ENCODE data around the gene PTPRF. TPM values are rescaled to one million over a fixed set of nuclear protein-coding genes. Genes with fewer than 3 reads are reported as not detected.

Gene PTPRF
- total and polyA plus RNA-seq, 3 donors from 2014 or later, result 43.1 to 51.0 (median 45.4) TPM

DNA sequence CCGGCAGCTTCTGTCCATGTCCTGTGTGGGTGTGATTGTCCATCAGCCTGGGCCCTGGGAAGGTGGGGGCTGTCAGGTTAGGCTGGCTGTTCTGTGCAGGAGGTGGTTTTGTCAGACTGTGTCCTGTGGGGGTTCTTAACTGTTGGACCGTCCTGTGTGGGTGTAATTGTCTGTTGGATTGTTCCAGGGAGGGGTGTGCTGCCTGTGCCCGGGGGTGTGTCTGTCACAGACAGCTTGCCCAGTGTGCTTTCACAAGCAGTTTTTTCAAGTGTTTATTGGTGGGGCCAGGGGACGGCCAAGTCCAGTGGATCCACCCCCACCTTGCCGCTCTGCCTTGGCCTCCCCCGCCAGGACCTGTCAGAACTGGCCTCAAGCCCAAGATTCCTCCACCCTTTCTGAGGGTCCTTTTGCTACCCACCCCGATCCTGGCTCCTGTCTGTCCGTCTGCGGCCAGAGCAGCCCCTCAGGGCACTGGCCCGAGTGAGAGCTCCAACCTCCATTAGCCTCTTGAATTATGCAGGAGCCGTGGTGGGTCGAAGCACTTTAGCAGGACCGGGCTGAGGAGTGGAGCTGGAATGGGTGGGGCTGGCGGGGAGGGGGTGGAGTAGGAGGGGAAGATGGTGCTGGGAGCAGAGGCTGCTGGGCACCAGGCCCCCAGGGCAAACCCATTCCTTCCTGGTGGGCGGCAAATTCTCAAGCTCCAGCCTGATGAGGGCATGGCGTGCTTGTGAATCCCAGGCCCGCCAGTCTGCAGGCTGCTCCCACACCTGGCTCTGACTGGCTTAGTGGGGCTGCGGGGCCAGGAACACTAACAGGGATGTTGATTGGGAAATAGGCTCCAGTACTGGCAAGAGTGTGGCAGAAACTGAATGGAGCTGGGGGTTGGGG is 47.2 kb downstream of the PTPRF start:
- no peak for TF ChIP-seq POLR2A (IDR thresholded peaks at IDR 0.05)
- TF ChIP-seq, protein P1, sequence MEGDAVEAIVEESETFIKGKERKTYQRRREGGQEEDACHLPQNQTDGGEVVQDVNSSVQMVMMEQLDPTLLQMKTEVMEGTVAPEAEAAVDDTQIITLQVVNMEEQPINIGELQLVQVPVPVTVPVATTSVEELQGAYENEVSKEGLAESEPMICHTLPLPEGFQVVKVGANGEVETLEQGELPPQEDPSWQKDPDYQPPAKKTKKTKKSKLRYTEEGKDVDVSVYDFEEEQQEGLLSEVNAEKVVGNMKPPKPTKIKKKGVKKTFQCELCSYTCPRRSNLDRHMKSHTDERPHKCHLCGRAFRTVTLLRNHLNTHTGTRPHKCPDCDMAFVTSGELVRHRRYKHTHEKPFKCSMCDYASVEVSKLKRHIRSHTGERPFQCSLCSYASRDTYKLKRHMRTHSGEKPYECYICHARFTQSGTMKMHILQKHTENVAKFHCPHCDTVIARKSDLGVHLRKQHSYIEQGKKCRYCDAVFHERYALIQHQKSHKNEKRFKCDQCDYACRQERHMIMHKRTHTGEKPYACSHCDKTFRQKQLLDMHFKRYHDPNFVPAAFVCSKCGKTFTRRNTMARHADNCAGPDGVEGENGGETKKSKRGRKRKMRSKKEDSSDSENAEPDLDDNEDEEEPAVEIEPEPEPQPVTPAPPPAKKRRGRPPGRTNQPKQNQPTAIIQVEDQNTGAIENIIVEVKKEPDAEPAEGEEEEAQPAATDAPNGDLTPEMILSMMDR (IDR thresholded peaks at IDR 0.05), result no peak
- 87 to 91% methylated on average over 10 to 18 of the region's 18 CpGs for WGBS, 2 donors
- H3K4me1 ChIP-seq, result no peaks in the 10 kb centered on the region
- H3K27me3 ChIP-seq, result no peaks in the 10 kb centered on the region
- no peak overlapping the region for H3K4me3 ChIP-seq
- intact Hi-C loops (cut with DNase I; ENCODE audit: low total_unique reads), result no loop called here
- DNase-seq, result no peak
- H3K9me3 ChIP-seq, result no peaks in the 10 kb centered on the region
- no peaks in the 10 kb centered on the region for H3K36me3 ChIP-seq (ENCODE audit: low read depth, missing control alignments)
- H3K27ac ChIP-seq, result no peak overlapping the region

DNA sequence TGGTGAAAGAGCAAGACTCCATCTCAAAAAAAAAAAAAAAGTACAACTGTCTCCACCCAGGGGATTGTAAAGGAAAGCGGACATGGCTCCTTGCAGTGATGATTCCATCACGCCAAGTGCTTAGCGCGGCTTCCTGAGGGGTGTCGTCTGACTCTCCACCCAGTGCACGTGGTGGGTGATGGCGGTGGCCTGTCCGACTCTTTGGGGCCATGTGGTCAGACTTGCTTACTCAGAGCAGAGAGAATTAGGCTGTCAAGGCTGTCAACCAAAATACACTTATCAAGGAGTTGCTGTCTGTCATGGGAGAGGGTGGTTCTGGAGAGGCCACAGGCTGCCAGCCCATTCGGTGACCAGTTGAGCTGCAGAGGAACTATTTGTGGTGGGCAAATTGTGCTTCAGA is 49.4 kb downstream of the PTPRF start:
- no peak for DNase-seq
- no peak overlapping the region for H3K27ac ChIP-seq
- TF ChIP-seq, protein P1 (IDR thresholded peaks at IDR 0.05), result no peak
- no peak for TF ChIP-seq POLR2A (IDR thresholded peaks at IDR 0.05)
- no peaks in the 10 kb centered on the region for H3K36me3 ChIP-seq (ENCODE audit: low read depth, missing control alignments)
- no peaks in the 10 kb centered on the region for H3K4me1 ChIP-seq
- H3K4me3 ChIP-seq, result no peak overlapping the region
- intact Hi-C loops (cut with DNase I; ENCODE audit: low total_unique reads), result no loop called here
- 95 to 96% methylated on average over 9 of the region's 9 CpGs for WGBS, 2 donors
- no peaks in the 10 kb centered on the region for H3K9me3 ChIP-seq
- H3K27me3 ChIP-seq, result no peaks in the 10 kb centered on the region

DNA sequence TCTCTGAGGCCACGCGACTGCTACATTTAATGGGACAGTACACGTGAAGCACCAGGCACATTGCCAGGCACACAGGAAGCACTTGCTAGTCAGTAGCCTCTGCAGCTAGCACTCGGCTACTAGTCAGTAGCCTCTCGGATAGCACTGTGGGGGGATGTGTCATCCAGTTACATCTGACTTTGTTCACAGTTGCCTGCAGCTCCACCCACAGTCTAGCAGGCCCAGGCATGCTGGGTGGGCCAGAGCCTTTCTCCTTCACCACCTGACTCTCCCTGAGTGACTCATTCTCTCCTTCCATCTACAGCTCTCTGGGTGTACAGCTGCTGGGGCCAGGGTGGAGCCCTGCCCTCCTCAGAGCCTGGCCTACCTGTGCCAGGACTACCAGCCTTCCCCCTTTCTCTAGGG is 51.5 kb downstream of the PTPRF start:
- TF ChIP-seq, protein P1 (IDR thresholded peaks at IDR 0.05), result no peak
- no peak for TF ChIP-seq POLR2A (IDR thresholded peaks at IDR 0.05)
- no peaks in the 10 kb centered on the region for H3K36me3 ChIP-seq (ENCODE audit: low read depth, missing control alignments)
- WGBS, 2 donors, result 73 to 76% methylated on average over 5 of the region's 5 CpGs
- H3K27me3 ChIP-seq, result no peaks in the 10 kb centered on the region
- H3K4me1 ChIP-seq, result no peaks in the 10 kb centered on the region
- H3K27ac ChIP-seq, result no peak overlapping the region
- H3K4me3 ChIP-seq, result no peak overlapping the region
- DNase-seq, result no peak
- no peaks in the 10 kb centered on the region for H3K9me3 ChIP-seq
- intact Hi-C loops (cut with DNase I; ENCODE audit: low total_unique reads), result no loop called here

DNA sequence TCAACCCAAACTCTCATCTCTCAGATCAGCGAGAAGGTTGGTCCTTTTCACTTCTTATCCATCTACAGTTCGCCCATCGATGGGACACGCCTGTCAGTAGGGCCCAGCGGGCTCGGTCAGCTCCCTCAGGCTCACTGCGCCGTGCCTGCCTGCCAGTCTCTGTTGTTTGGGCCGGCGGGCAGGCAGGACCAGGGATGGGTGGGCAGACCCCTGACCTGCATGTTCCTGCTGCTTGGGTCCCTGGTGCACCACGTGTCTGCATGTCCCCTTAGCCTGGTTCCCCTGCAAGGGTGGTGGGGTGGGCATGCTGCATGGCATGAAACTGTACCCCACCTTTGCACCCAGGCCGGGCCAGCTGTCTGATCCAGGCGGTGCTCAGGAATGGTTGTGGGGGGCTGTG is 52.4 kb downstream of the PTPRF start:
- Histone ChIP-seq H3K36me3 (ENCODE audit: low read depth, missing control alignments) (no peaks in the 10 kb centered on the region), H3K4me1 (no peaks in the 10 kb centered on the region), H3K27ac (no peak overlapping the region), H3K4me3 (no peak overlapping the region), H3K27me3 (no peaks in the 10 kb centered on the region), H3K9me3 (no peaks in the 10 kb centered on the region)
- 95 to 98% methylated on average over 13 of the region's 13 CpGs for WGBS, 2 donors
- no peak for DNase-seq
- intact Hi-C loops (cut with DNase I; ENCODE audit: low total_unique reads), result no loop called here
- TF ChIP-seq, protein P1 (IDR thresholded peaks at IDR 0.05), result no peak
- no peak for TF ChIP-seq POLR2A (IDR thresholded peaks at IDR 0.05)

DNA sequence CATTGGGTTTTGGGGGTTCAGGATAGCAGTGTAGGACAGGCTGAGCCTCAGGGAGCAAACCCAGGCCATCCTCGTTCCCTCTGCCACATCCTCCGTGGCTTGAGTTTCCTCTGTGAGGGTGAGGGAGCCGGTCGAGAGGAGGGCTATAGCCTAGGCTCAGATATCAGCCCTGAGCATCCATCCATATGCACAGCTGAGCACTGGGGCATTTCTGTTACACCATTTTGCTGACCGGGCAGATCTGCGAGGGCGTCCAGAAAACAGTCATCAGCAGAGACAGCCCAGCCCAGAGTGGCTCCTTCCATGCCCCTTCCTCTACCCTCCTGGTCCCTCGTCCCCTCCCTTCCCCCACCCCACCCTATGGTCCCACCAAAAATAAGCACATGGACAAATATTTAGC is 53.5 kb downstream of the PTPRF start:
- Histone ChIP-seq H3K27ac (no peak overlapping the region), H3K36me3 (ENCODE audit: low read depth, missing control alignments) (no peaks in the 10 kb centered on the region), H3K9me3 (no peaks in the 10 kb centered on the region), H3K4me3 (no peak overlapping the region), H3K4me1 (no peaks in the 10 kb centered on the region), H3K27me3 (no peaks in the 10 kb centered on the region)
- intact Hi-C loops (cut with DNase I; ENCODE audit: low total_unique reads), result no loop called here
- TF ChIP-seq, protein P1 (IDR thresholded peaks at IDR 0.05), result no peak
- TF ChIP-seq POLR2A (IDR thresholded peaks at IDR 0.05), result no peak
- 72 to 86% methylated on average over 8 of the region's 8 CpGs for WGBS, 2 donors
- DNase-seq, result no peak
